NCI-H2196 (cell line): ENCODE measurements around the gene DYNC1I1.

Experiments
- DNase-seq: peaks from one replicate; lab custom pipeline; 2025; ENCODE audit not compliant: unreplicated experiment; lab: John Stamatoyannopoulos, UW

Gene DYNC1I1

DNA sequence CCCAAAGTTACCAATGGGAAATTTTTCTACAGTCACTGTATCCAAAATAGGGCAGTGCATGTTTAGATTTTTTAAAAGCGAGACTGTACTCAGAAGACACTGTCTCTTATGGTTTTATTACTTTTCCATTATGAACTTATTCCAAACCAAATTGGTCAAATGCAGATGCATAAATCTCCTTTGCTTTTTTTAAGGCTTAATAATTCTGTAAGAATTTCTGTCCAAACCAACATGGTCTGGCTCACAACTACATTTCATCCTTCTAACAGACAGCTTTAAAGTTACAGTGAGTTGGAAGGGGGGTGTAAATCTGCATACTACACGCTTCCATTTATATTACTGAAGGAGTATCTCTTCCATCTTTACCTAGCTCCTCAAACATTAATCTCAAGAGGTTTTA, 350.4 kb downstream of the DYNC1I1 start:
- no peak for DNase-seq

DNA sequence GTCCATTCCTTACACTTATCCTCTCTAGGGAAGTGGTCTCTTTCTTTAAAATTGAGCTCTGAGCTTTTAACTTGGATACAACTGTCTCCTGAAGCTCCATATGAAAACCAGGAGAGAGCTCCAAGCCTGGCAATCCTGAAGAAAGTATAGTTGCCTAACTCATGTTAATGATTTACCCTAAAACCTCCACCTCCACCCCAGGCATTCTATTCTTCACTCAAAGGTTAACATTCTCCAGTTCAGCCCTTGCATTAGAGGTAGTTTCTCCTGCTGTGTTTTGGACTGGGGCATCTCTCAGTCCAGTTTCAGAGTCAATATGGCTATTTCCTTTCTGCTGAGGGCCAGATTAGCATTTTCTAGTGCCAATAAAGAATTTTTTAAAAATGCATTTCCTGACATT, 354.0 kb downstream of the DYNC1I1 start:
- no peak for DNase-seq

DNA sequence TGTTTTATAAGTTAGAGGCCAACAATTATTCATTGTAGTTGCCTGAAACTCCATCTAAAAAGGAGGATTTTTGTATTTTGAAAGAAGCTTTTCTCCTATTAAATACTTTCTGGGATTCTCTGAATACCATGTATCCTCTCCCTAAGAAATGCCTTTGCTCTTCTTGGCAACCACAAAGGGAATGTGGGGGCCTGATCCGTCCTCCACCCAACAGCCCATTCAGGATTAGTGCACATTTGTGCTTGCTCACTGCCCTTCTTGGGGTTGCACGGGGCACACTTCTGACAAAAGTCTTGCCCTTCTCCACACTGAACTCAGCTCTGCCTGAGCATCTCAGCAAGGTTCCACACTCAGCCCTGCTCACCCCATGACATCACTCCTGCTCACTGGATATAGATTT, 355.4 kb downstream of the DYNC1I1 start:
- no peak for DNase-seq

DNA sequence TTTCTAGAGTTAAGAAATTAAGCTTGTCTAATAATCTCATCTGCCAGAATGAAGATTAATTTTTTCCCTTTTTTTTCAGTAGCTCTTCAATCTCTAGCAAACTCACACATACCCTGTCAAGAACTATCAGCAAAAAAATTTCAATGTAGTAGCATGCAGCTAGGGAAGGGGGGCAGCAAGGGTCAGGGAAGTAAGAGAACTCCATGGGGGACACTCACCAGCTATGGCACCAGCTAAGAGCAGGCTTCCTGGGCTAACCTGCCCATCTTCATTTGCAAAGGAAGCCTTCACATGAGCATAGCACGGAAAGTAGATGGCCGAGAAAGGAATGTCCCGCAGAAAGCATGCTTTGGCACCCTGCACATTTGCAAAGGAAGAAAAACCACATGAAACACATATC, 359.2 kb downstream of the DYNC1I1 start:
- DNase-seq: no peak

DNA sequence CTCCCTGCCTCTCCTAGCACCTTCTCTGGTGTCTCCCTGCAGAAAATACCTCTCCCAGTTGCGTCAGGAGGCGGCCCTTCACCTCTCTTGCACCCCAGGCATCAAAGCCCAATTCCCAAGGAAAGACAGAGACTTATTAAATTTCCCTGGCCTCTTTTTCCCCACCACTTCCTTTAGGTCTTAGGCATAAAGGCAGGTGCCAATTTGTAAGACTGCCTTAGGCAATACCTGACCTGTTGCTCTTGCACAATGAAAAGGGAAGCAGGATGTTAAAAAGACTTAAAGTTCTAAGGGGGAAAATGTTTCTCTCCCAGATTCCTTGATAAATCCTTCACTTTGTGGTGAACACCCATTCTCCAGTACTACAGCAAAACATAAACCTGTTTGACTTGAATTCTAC, 362.9 kb downstream of the DYNC1I1 start:
- no peak for DNase-seq

DNA sequence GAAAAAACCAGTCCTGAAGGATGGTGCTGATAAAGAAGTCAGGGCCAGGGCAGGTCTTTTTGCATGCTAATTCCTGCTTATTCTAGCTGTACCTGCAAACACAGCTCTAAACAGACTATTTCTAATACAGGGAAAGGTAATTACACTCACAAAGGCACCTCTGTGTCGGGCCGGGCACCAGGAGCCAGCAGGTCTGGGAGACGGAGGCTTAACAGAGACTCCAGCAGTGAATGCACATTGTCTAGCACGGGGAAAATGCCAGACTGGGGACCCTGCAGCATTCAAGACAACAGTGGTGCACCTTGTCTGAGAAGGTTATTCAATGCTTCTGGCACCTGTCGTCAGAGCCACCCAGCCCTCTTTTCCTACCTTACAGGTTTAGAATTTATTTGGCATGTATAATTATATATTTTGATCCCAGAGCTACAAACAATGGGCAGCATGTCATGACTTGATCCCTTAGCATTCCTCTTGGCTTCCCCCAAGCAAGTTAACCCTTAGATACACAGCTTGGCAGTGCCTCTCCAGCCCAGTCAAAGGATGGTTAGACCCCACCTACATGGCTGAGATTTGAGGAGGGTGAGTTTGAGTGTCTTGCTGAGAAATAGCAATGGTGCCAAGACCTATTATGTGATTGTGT, 364.4 kb downstream of the DYNC1I1 start:
- DNase-seq: no peak

DNA sequence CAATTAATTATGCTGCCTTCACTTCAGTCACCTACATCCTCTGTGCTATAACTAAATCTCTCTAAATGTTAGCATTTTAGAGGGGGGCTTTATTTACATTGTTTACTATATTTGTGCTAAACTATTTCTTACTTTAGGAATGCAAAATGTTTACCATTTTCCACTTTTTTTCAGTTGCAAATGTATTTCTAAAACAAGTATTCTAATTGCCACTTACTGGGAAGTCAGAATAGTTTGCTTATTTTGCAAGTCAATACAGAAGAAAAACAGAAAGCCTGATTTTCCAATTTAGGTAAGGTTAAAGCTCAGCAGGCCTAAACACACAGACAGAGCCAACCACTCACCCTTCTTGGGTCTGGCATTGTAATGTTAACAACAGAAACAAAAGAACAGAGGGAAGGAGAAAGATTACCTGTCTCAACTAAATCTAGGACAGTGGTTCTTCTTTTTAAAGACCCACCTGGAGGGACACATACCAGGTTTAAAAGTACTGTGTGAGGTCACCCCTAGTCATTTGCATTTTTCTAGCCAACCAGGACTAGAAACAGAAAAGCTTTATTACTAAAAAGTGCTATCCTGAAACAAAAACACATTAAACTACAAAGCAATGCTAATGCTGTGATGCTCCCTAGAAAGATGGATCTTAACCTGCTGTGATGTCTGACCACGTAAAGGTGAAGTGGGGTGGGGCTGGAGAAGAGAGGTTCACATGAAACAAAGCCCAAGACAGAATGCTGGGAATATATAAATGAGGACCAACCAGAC, 371.3 kb downstream of the DYNC1I1 start:
- no peak for DNase-seq

DNA sequence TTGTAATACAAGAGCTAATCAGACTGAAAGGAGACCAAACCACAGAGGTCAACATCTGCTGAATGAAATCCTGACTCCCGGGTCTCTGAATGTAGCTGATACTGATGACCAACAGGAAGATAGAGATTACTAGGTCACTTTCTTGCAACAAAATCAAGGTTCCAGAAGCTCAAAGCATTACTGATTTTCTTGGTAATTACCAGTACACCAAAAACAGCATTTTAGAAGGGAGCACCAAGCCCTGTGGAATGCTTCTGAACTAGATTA, 371.8 kb downstream of the DYNC1I1 start:
- DNase-seq: no peak
